K562 (cell line): ENCODE measurements around the gene METRN. TPM values are rescaled to one million over a fixed set of nuclear protein-coding genes. Genes with fewer than 3 reads are reported as not detected.

Experiments
- BMI1 ChIP-seq: fragments of 150-350 bp; IDR thresholded peaks from 2 replicates; pipeline ENCODE4 v1.6.1; 2014; ENCODE audit warnings: low read length
- E2F4 ChIP-seq: sonication (generic); formaldehyde crosslinking; IDR thresholded peaks from 2 replicates; pipeline ENCODE4 v1.8.0; 2022; ENCODE audit warnings: mild to moderate bottlenecking, low read depth, missing genetic modification reagents
- E4F1 ChIP-seq: fragments of 250-450 bp; sonication (Bioruptor Pico); IDR thresholded peaks from 2 replicates; pipeline ENCODE4 v1.5.0; 2021; ENCODE audit warnings: mild to moderate bottlenecking, borderline replicate concordance
- FOXK2 ChIP-seq, 2 experiments: fragments of 450-650 bp; IDR thresholded peaks in 1 of 2; conservative IDR thresholded peaks in 1 of 2; 2 replicates each; pipeline ENCODE4 v1.6.1; 2016; ENCODE audit warnings: low read depth in 2 of 2, mild to moderate bottlenecking in 1 of 2
- FOXM1 ChIP-seq, 2 experiments: fragments of 450-650 bp in 1 of 2; sonication (generic) in 1 of 2; formaldehyde crosslinking in 1 of 2; IDR thresholded peaks; 2 replicates each; pipeline versions ENCODE4 v1.6.1 to v1.9.0; 2017 to 2022; ENCODE audit warnings: low read depth in 2 of 2, mild to moderate bottlenecking in 2 of 2, missing genetic modification reagents in 1 of 2, moderate library complexity in 1 of 2
- GTF3C2 ChIP-seq: IDR thresholded peaks from 3 replicates; pipeline ENCODE4 v1.6.1; 2011; ENCODE audit warnings: borderline replicate concordance, mild to moderate bottlenecking, moderate library complexity; ENCODE audit not compliant: insufficient read length; ENCODE audit errors: extremely low read depth
- HSF4 ChIP-seq: fragments of 250-450 bp; sonication (Bioruptor Pico); IDR thresholded peaks from 2 replicates; pipeline ENCODE4 v2.1.2; 2022; ENCODE audit warnings: mild to moderate bottlenecking, moderate library complexity, borderline replicate concordance
- ID3 ChIP-seq, 2 experiments: fragments of 250-450 bp in 1 of 2; fragments of 450-650 bp in 1 of 2; sonication (Bioruptor Pico) in 1 of 2; IDR thresholded peaks; 2 replicates each; pipeline versions ENCODE4 v1.6.1 to v1.8.0; 2016 to 2021; ENCODE audit warnings: mild to moderate bottlenecking in 2 of 2, moderate library complexity in 2 of 2, missing compliant biosample characterization in 1 of 2, missing genetic modification characterization in 1 of 2
- KDM1A ChIP-seq, 2 experiments: fragments of 450-650 bp; IDR thresholded peaks; 2 replicates each; pipeline ENCODE4 v1.6.1; 2016; ENCODE audit warnings: mild to moderate bottlenecking in 2 of 2
- MAFG ChIP-seq: fragments of 450-650 bp; conservative IDR thresholded peaks from 2 replicates; pipeline ENCODE4 v1.6.1; 2016; ENCODE audit warnings: missing genetic modification characterization, missing compliant biosample characterization
- NFXL1 ChIP-seq: fragments of 450-650 bp; formaldehyde crosslinking; IDR thresholded peaks from 2 replicates; pipeline ENCODE4 v1.4.0; 2021; ENCODE audit warnings: mild to moderate bottlenecking
- RBM15 ChIP-seq: fragments of 200-400 bp; formaldehyde crosslinking; IDR thresholded peaks from 2 replicates; pipeline ENCODE4 v1.6.1; 2018; ENCODE audit warnings: mild to moderate bottlenecking, low read length, moderate library complexity; ENCODE audit not compliant: insufficient read depth
- TGIF2 ChIP-seq: sonication (generic); formaldehyde crosslinking; IDR thresholded peaks from 2 replicates; pipeline ENCODE4 v1.8.1; 2022; ENCODE audit warnings: mild to moderate bottlenecking, missing genetic modification reagents, moderate library complexity
- TOE1 ChIP-seq, 2 experiments: fragments of 450-650 bp in 1 of 2; sonication (generic) in 1 of 2; formaldehyde crosslinking in 1 of 2; IDR thresholded peaks; 2 replicates each; pipeline versions ENCODE4 v1.7.1 to v1.8.0; 2016 to 2022; ENCODE audit warnings: borderline replicate concordance in 2 of 2, mild to moderate bottlenecking in 2 of 2, antibody characterized with exemption in 1 of 2, inconsistent platforms in 1 of 2, low read depth in 1 of 2, missing genetic modification reagents in 1 of 2, moderate library complexity in 1 of 2
- ZC3H8 ChIP-seq: fragments of 450-650 bp; IDR thresholded peaks from 2 replicates; pipeline ENCODE4 v1.6.1; 2017
- ZNF444 ChIP-seq: fragments of 250-450 bp; sonication (Bioruptor Pico); IDR thresholded peaks from 2 replicates; pipeline ENCODE4 v1.4.0; 2020; ENCODE audit warnings: mild to moderate bottlenecking, moderate library complexity
- ZNF830 ChIP-seq: fragments of 250-450 bp; sonication (Bioruptor Pico); IDR thresholded peaks from 2 replicates; pipeline ENCODE4 v1.5.0; 2021; ENCODE audit warnings: mild to moderate bottlenecking
- polyA plus RNA-seq, 8 experiments: library from polyadenylated mRNA; depleted of rRNA in 4 of 8; stranded (reverse) in 5 of 8; unstranded in 3 of 8; fragments of >200 nt; fragmentation: Nextera tagmentation in 2 of 8; fragmentation: Illumina TruSeq in 1 of 8; extraction: Ambion mirVana in 2 of 8; extraction: Trizol in 1 of 8; gene quantifications; 2 replicates each; pipeline versions ENCODE4 v1.2.1 to v1.2.3, GENCODE V29; 2011 to 2014; ENCODE audit warnings: inconsistent platforms in 1 of 8, missing spikeins in 1 of 8
- total RNA-seq, 7 experiments: library from RNA; depleted of rRNA in 6 of 7; stranded (reverse); fragments of >200 nt in 6 of 7; fragmentation: Illumina TruSeq in 2 of 7; extraction: Trizol in 2 of 7; gene quantifications; 2 replicates each; pipeline versions ENCODE4 v1.2.1 to v1.2.3, GENCODE V29; 2011 to 2021; ENCODE audit warnings: low replicate concordance in 1 of 7
- TF ChIP-seq, protein P1 (sequence below): sonication (generic); formaldehyde crosslinking; IDR thresholded peaks from 2 replicates; pipeline ENCODE4 v1.9.0; 2022; ENCODE audit warnings: mild to moderate bottlenecking, missing genetic modification reagents

METRN gene
- total and polyA plus RNA-seq, 9 of the 15 experiments (the other 6 are each of a cell fraction or from before 2014, with no cell fraction given): 0.20 to 89.8 (median 15.4) TPM

GRCh38 chr16:740764-741505 is 26.0 kb downstream of the METRN start, which contains the start of gene CIAO3 (continued):
- TF ChIP-seq E2F4 (CRISPR knock-in tag) (no peak; the same call in 1 of the 2 replicates), BMI1 (no peak), ID3 (CRISPR knock-in tag; IDR thresholded peaks at IDR 0.05) (no peak), ID3 (tag; IDR thresholded peaks at IDR 0.05) (peak; percentile 86), E4F1 (CRISPR knock-in tag) (peak; percentile 100), FOXM1 (IDR thresholded peaks at IDR 0.05; ENCODE audit: low read depth) (no peak), FOXM1 (CRISPR knock-in tag; IDR thresholded peaks at IDR 0.05; ENCODE audit: low read depth) (no peak), ZNF444 (CRISPR knock-in tag) (no peak), GTF3C2 (no peak), ZC3H8 (no peak), NFXL1 (no peak), HSF4 (CRISPR knock-in tag) (no peak), MAFG (tag) (no peak), FOXK2 (conservative IDR thresholded peaks at IDR 0.05 in 1 of 2, IDR thresholded peaks at IDR 0.05 in 1 of 2; ENCODE audit: low read depth in 2 of 2) (no peak), TGIF2 (CRISPR knock-in tag) (no peak; the same call in 1 of the 2 replicates), ZNF830 (no peak), KDM1A (IDR thresholded peaks at IDR 0.05) (no peak), TOE1 (IDR thresholded peaks at IDR 0.05; ENCODE audit: borderline replicate concordance) (no peak), TOE1 (CRISPR knock-in tag; IDR thresholded peaks at IDR 0.05; ENCODE audit: borderline replicate concordance, low read depth) (no peak), RBM15 (no peak)
- TF ChIP-seq, protein P1, sequence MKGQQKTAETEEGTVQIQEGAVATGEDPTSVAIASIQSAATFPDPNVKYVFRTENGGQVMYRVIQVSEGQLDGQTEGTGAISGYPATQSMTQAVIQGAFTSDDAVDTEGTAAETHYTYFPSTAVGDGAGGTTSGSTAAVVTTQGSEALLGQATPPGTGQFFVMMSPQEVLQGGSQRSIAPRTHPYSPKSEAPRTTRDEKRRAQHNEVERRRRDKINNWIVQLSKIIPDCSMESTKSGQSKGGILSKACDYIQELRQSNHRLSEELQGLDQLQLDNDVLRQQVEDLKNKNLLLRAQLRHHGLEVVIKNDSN (CRISPR knock-in tag): peak; percentile 63
